ENCODE data around the gene TOPAZ1.

GRCh38 chr3:44334326-44334725 is 92.6 kb downstream of the TOPAZ1 start:
- no peak for TF ChIP-seq CTCF (IDR thresholded peaks at IDR 0.05)
- TF ChIP-seq POLR2A (IDR thresholded peaks at IDR 0.05) = no peak
- TF ChIP-seq POLR2AphosphoS5 (IDR thresholded peaks at IDR 0.05) = no peak

Measured in suprapubic skin (tissue), 4 donors.